22Rv1 (cell line): ENCODE measurements around the gene SYNE3.

Source experiments
- H3K27ac ChIP-seq: fragments of 450-650 bp; 2 replicates; pipeline ENCODE4 v1.5.1; 2017
- ZFX ChIP-seq: fragments of 450-650 bp; IDR thresholded peaks from 2 replicates; pipeline ENCODE4 v1.6.1; 2017; ENCODE audit warnings: antibody characterized with exemption, borderline replicate concordance
- TF ChIP-seq, protein P1 (sequence below): fragments of 450-650 bp; IDR thresholded peaks from 2 replicates; pipeline ENCODE4 v1.5.1; 2017; ENCODE audit warnings: mild to moderate bottlenecking

Gene SYNE3, protein sequence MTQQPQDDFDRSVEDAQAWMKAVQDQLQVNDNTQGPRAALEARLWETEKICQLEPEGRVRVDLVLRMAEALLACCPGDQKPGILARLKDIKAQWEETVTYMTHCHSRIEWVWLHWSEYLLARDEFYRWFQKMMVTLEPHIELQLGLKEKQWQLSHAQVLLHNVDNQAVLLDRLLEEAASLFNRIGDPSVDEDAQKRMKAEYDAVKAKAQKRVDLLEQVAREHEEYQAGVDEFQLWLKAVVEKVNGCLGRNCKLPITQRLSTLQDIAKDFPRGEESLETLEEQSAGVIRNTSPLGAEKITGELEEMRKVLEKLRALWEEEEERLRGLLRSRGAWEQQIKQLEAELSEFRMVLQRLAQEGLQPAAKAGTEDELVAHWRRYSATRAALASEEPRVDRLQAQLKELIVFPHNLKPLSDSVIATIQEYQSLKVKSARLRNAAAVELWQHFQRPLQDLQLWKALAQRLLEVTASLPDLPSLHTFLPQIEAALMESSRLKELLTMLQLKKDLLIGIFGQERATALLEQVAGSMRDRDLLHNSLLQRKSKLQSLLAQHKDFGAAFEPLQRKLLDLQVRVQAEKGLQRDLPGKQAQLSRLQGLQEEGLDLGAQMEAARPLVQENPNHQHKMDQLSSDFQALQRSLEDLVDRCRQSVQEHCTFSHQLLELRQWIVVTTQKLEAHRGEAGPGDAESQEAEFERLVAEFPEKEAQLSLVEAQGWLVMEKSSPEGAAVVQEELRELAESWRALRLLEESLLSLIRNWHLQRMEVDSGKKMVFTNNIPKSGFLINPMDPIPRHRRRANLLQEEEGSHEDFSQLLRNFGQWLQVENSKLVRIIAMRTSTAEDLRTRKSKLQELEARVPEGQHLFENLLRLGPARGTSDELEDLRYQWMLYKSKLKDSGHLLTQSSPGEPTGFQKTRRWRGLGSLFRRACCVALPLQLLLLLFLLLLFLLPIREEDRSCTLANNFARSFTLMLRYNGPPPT

GRCh38 chr14:95516554-95517181, at the start of gene SYNE3:
TSS of gene SYNE3 (minus strand) at chr14:95516650. CDS start at chr14:95475821, 40,829 bp downstream.
- H3K27ac ChIP-seq, result no peak within 1 kb of the TSS
- no peak for TF ChIP-seq ZFX
- TF ChIP-seq, protein P1, sequence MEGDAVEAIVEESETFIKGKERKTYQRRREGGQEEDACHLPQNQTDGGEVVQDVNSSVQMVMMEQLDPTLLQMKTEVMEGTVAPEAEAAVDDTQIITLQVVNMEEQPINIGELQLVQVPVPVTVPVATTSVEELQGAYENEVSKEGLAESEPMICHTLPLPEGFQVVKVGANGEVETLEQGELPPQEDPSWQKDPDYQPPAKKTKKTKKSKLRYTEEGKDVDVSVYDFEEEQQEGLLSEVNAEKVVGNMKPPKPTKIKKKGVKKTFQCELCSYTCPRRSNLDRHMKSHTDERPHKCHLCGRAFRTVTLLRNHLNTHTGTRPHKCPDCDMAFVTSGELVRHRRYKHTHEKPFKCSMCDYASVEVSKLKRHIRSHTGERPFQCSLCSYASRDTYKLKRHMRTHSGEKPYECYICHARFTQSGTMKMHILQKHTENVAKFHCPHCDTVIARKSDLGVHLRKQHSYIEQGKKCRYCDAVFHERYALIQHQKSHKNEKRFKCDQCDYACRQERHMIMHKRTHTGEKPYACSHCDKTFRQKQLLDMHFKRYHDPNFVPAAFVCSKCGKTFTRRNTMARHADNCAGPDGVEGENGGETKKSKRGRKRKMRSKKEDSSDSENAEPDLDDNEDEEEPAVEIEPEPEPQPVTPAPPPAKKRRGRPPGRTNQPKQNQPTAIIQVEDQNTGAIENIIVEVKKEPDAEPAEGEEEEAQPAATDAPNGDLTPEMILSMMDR, result no peak

DNA sequence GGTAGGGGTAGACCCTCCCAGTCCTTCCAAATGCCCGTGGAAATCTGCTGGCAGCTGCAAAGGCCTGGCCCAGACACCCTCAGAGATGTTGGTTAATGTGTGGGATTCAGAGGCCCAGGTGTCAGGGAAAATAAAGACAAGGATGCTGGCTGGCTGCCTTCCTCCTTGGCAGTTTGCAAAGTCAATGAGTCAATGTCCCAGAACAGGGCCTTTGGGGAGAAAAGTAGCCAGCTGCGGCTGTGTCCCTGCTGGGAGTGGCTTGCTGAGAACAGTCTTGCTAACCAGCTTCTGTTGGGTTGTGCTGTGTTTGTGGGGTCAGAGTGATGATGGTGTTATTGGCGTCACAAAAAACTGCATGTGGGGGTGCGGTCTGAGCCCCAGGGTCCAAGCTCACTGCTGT, 47.6 kb upstream of the SYNE3 start:
- no peak overlapping the region for H3K27ac ChIP-seq
- TF ChIP-seq, protein P1, result no peak
- no peak for TF ChIP-seq ZFX

DNA sequence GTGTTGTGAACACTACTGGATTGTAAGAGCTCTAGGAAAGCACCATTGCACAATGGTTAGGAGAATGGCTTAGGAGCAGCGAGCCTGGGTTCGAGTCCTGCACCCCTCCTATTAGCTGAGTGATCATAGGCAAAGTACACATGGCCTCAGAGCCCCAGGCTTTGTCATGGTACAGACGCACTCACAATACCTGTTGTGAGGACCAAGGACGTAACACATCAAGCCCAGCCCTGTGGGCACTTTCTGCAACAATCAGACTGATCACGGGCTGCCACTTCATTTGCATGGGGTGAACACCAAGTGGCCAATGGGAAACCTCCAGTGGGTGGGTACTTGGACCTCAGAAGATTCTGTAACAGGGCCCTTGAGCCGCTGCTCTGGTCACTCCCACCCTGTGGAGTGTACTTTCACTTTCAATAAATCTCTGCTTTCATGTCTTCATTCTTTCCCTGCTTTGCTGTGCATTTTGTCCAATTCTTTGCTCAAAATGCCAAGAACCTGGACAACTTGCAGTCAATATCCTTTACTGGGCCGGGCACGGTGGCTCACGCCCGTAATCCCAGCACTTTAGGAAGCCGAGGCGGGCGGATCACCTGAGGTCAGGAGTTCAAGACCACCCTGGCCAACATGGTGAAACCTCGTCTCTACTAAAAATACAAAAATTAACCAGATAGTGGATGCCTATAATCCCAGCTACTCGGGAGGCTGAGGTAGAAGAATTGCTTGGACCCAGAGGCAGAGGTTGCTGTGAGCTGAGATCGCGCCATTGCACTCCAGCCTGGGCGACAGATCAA, 46.6 kb upstream of the SYNE3 start:
- TF ChIP-seq ZFX, result no peak
- TF ChIP-seq, protein P1, result no peak
- H3K27ac ChIP-seq, result no peak overlapping the region

- no peak overlapping the region for H3K27ac ChIP-seq
- TF ChIP-seq ZFX, result no peak
- TF ChIP-seq, protein P1, result peak; percentile 97
Observed at GRCh38 chr14:95561001-95561412, 44.6 kb upstream of the SYNE3 start.

GRCh38 chr14:95559203-95559602, 42.8 kb upstream of the SYNE3 start:
- H3K27ac ChIP-seq, result no peak overlapping the region
- TF ChIP-seq, protein P1, result no peak
- TF ChIP-seq ZFX, result no peak

DNA sequence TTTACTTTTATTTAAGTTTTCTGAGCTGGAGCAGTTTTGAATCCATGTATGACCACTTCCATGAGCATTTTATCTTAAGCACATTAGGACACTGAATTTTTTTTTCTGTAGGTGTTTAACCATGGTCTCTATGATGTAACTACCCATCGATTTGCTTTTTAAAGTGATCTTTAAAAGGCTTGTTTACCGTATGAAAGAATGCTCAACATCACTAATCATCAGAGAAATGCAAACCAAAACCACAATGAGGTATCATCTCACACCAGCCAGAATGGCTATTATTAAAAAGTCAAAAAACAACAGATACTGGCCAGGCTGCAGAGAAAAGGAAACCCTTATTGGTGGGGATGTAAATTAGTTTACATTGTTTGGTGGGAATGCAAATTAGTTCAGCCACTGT, 41.4 kb upstream of the SYNE3 start:
- no peak for TF ChIP-seq ZFX
- TF ChIP-seq, protein P1, result no peak

More for the DNA sequence above, 41.4 kb upstream of the SYNE3 start:
- no peak overlapping the region for H3K27ac ChIP-seq
